GM18499 (cell line): ENCODE measurements around the gene BNIP5.

Source experiments
- ATAC-seq: cut with Tn5 transposase; IDR thresholded peaks from one replicate; pipeline ENCODE4 v1.9.1; 2021; ENCODE audit warnings: moderate number of reproducible peaks; ENCODE audit not compliant: insufficient read depth, unreplicated experiment

Gene BNIP5

DNA sequence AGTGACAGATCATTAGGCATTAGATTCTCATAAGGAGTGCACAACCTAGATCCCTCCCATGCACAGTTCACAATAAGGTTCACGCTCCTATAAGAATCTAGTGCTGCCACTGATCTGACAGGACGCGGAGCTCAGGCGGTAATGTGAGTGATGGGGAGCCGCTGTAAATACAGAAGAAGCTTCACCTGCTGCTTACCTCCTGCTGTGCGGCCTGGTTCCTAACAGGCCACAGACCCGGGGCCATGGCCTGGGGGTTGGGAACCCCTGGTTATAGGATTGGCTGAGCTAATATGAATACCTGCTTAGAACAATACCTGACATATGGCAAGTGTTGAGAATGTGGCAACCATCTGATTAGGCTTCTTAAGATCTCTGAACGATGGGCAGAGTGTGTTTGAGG, 64.5 kb downstream of the BNIP5 start:
- no peak for ATAC-seq

DNA sequence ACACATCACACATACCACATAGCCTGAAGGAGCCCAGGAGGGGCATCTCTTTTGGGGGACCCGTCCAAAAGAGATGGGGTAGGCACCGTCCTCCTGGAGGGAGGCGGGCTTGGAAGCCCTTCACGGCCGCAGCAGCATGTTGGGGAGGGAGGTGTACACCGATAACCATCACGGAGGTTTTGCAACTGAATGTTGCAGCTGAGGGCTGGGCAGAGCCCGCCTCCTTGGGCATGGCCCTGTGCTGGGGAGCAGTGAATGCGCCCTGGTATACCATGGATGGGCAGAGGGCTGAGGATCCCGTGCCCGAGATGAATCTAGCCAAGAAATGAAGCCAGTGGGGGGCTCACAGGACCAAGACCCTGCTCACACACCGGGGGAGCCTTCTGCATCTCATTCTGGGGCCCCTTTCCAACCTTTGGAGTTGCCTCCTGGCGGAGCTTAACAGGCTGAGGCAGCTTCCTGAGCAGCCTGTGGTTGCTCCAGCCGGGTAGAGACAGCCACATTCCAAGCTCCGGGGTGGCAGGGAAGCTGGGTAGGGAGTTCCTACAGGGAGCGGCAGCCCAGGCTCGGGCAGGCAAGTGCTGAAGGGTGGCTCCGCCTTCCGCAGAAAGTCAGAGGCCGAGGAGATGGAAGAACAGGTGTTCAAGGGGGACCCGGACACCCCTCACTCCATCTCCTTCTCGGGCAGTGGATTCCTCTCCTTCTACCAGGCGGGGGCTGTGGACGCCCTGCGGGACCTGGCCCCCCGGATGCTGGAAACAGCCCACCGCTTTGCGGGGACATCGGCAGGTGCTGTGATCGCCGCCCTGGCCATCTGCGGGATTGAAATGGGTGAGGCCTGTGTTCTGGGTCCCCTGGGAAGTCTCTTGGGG, 66.6 kb downstream of the BNIP5 start, which contains the start of gene PNPLA1:
PNPLA1 (plus strand) TSS at position 227 of the 872 bp plus-strand sequence; CDS start at position 627, 400 bp downstream.
- ATAC-seq, result no peak

DNA sequence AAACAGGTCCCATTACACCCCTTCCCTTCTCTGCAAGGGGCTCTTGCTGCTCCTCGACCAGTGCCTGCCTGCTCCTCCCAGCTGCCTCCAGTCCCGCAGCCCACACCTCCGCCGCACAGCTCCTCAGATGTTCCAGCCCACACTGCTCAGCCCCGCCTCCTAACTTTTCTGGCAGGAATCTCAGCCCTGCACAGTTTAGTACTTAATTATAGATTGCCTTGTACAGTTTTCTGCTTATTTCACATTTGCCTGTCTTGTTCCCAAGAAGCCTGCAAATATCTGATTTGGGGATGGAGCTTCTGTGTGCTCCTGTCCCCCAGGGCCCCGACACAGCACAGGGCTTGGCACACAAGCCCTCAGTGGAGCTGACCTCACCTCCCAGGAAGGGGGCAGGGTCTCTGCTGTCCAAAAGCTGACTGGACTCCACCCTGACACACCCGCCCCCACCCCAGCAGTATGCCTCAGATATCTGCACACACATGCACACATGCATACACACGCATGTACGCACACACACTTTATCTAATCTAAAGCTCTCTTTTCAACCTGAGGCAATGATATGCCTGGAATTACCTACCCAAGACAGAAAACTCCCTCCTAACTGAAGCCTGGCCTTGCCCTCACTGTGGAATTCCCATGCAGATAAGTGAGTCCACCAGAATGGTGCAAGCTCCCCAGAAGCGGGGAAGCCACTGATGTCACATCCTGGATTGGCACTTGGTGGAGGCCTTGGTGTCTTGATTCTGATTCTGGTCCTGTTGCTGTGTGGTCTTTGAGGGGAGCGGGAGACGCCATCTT, 68.0 kb downstream of the BNIP5 start:
- ATAC-seq, result no peak

DNA sequence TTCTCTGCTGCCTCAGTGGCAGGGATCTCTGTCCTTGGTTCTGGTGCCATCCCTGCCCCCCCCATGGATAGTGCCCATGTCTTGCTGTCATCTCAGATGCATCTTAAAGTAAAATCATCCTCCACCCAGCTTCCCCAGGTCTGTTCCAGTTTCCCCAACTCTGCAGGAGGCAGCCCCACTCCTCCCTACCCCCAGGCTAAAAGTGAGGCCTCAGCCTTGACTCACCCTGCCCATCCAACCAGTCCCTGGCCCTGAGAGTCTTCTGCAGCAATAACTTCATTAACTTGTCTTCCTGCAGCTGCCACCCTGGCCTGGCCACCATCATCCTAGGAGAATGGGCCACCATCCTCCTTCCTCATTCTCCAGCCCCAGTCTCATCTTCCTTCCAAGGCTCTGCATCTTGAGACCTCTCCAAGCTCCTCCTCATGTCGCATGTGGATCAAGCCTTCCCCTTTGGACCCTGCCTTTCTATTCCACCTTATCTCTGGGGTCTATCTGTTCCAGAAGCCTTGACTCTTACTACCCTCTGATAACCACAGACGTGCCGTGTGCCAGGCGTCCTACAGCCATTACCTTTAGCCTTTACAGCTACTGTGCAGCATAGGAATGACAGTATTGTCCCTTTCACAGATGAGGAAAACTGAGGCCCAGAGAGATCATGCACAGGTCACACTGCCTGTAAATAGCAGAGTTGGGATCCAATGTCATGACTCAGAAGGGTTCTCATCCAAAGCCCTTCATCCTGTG, 68.8 kb downstream of the BNIP5 start:
- ATAC-seq, result no peak

DNA sequence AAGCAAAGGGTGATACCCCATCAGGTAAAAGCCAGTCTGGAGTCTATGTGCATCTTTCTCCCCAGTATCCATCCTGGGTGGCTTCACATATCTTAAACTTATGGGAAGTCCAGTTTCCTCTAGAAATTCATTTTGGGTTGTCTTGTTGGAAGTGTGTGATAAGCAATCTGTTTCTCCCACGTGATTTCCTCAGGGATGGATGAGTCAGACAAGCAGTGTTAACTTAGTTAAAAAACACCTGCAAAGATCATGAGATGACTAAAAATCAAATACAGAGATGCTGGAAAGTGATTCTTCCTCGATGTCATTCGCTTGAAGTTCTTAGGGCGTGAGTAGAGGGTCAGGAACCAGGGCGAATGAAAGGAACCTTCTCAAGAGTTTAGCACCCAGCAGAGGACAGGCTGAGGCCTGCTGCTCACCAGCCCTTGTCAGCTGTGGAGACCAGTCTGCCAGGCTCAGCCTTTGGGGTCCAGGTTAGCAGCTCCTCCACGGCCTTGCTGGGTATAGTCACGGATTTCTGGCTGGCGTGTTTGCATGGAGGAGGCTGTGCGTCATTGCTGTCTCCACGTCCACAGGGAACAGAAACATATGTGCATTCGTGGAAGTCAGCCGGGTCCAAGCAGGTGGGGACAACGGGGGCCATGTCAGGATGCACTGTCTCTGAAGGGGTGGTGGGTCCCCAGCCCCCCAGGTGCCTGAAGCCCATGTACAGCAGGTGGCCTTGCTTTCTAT, 69.6 kb downstream of the BNIP5 start:
- ATAC-seq, result no peak
